Activated T-cell treated with anti-CD3 and anti-CD28 coated beads, Interleukin-2, amount 50 U/mL, for 48 hours (primary cell): Measurements from ENCODE around the gene GAB3.
A peak's percentile ranks its signal among the peaks of the same experiment; 100 is the strongest.
"Not testable (repeated sequence)": the region's sequence is repeated elsewhere in the genome, so short reads cannot be mapped to it uniquely, and the experiment has no call there.

Source experiments
- DNase-seq, 2 experiments: peaks; one replicate each; pipeline ENCODE4 v3.0.0-alpha.2; 2020

The GAB3 gene

GRCh38 chrX:154719132-154719675 lies 31.7 kb downstream of the GAB3 start:
- DNase-seq: peak; percentile 35 to 50

DNA sequence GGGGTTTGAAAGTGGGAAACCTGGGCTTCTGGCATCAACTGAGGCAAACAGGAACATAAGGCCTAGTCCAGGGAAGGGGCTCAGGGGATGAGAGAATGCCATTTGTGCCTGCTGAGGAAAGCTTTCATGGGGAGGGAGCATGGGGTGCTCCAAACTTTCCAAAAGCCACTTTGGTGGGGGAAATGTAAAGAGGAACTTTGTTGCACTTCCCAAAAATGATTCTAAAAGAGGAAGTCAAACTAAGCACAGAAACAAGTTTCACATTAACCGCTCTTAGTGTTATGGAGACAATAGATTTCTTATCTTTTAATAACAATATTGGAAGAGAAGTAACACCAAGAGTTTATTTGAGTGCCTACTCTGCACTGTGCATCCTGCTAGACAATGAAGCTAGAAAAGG lies 32.3 kb downstream of the GAB3 start:
- no peak for DNase-seq

GRCh38 chrX:154717824-154718223 lies 33.1 kb downstream of the GAB3 start:
- DNase-seq: peak in 1 of 2 experiments; percentile 23

DNA sequence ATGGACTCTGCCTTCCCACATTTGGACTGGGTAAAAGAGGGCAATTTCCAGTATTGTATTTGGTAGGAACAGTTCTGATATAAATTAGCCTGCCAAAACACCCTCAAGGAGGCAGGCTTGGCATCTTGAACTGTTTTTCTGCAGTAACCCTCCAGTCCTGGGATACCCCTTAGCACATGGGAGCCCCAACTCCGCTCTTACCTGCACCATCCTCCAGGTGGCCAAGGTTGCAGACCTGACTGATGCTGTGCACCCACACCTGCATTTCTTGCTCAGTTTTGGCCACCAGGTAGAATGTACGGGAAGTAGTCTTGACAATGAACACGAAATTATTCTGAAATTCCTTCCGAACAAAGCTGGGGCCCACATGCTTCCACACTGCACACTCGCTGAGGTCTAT lies 35.1 kb downstream of the GAB3 start:
- no peak for DNase-seq

DNA sequence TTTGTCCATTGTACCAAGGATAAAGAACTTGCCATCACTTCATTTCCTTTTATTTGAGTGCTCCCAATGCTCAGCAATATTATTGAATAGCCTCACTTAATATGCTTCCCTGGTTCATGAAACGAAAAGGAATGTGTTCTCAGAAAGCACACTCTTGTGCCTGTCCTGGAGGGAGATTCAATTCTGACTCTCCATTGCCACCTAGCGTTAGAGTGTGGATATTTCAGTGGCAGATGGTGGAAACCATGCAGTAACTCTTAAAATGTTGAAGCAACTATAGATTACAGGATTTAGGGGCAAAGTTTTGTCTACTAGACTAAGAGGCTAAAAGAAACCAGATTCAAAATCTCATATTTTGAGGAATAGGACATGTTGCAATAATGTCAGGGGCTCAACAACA lies 36.0 kb downstream of the GAB3 start:
- peak; percentile 42 to 51 for DNase-seq

GRCh38 chrX:154712781-154713740 lies 37.8 kb downstream of the GAB3 start:
- DNase-seq: peak in 1 of 2 experiments; percentile 38

GRCh38 chrX:154711264-154711663 lies 39.6 kb downstream of the GAB3 start:
- DNase-seq: no peak

DNA sequence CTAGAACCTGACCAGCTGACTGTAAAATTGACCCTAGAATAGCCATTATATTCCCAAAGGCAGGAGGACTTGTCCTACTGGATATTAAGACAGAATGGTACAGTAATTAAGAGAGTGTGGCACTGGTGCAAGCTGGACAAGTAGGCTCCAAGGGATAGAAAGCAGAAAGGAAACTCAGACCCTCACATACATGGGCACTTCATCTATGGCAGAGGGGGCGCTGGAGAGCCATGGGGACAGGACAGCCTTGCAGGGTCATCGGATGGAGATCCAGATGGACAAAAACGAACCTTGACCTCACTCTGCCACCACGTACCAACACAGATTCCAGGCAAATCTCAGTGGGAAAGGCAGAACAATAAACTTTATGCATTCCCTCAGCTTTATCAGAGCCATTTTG lies 40.6 kb downstream of the GAB3 start:
- no peak for DNase-seq

DNA sequence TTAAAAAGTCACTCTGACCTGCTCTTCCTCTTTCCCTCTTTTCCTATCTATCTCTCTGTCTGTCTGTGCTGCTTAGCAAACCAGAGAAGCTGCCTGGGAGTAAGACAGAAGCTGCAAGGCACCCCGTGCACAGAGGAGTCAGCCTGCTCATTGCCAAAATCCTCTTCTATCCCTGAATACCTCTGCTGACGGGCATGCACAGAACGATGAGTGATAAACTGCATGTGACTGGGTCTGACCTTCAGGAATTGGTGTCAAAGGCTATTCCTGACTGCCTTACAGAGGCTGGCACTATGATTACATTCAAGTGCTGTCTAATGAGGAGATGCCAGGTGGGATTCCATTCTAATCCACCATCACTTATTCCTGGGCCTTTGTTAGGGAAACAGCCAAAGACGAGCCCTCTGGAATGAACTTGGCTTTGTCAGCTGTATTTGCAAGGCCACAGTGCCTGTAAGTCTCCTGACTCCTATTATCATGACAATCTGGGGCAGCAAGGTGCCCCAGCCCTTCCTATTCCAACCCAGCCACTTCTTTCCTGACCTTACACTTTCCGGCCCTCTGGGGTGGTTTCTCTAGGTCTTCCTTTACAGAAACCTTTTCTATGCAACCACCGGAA lies 52.1 kb downstream of the GAB3 start:
- no peak for DNase-seq

DNA sequence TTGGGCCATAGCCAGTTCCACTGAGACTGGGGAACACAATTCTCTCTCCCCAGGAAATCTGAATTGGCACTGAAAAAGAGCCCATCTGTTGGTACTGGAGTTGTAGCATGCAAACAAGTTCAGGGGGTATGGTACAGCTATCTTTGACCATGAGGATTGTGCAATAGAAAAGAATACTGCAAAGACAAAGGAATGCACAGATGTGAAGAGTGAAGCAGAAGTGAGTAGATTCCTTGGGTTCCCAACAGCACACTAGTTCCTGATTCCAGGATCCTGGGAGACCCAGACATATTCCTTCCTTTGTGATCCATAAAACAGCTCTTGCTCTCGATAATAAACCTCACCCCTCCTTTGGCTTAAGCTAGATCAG lies 54.2 kb downstream of the GAB3 start:
- DNase-seq: no peak

DNA sequence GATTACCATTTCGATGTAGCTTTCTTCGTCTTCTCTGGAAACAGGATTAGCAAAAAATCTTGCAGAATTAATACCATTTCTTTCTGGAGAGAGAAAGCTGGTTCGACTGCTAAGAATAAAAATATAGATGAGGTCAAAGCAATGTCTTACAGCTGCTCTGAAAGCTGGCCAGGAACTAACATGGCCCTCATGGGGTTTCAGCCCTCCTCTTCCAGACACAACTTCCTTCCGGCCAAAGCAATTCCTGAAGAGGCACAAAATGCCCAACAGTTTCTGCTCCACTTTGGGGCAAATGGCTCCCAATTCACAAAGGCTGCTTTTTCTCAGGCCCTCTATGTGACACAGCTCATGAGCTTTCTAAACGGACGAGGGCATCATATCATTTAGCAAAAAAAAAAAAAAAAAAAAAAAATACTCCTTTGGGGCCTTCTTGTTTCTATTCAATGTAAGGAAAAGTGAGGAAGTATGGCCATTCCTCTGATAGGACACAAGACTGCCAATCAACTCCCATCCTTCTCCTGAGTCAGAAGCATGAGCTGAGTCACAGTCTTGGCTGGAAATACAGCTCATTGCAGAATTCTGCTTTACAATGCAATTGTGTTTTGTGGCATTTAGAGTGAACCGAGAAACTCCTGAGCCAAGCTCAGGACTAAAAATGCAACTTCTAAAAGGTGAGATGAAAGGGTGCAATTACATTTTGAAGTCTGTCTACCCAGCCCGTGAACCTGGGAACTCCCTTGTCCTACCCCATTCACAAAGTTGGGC lies 54.8 kb downstream of the GAB3 start:
- no peak for DNase-seq

DNA sequence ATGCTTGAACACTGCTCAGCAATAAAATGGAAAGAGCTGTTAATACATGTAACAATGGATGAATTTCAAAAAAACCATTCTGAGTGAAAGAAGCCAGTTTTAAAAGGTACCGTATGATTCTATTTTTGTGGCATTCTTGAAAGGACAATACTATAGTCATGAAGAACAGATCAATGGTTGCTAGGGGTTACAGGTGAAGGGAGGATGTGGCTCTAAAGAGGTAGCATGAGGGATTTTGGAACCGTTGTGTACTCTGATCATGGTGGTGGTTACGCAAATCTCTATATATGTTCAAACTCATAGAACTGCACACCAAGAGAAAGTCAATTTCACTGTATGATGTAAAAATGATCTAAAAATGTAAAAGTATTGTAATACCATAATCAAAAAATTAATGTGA lies 57.5 kb downstream of the GAB3 start:
- DNase-seq: no peak

- DNase-seq: not testable (repeated sequence)
Measured at GRCh38 chrX:154690438-154690837, 60.4 kb downstream of the GAB3 start.

DNA sequence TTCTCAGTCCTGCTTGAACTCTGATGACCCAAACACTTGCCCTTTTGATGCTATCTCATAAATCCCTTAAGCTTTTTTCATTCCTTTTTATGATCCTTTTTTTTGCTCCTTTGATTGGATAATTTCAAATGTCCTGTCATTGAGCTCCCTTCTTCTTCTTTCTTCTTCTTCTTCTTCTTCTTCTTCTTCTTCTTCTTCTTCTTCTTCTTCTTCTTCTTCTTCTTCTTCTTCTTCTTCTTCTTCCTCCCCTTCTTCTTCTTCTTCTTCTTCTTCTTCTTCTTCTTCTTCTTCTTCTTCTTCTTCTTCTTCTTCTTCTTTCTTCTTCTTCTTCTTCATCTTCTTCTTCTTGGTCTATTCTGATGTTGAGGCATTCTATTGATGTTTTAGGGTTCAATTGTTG lies 78.8 kb downstream of the GAB3 start:
- not testable (repeated sequence) for DNase-seq

- DNase-seq: not testable (repeated sequence)
Measured at GRCh38 chrX:154670848-154671247, 80.0 kb downstream of the GAB3 start.

DNA sequence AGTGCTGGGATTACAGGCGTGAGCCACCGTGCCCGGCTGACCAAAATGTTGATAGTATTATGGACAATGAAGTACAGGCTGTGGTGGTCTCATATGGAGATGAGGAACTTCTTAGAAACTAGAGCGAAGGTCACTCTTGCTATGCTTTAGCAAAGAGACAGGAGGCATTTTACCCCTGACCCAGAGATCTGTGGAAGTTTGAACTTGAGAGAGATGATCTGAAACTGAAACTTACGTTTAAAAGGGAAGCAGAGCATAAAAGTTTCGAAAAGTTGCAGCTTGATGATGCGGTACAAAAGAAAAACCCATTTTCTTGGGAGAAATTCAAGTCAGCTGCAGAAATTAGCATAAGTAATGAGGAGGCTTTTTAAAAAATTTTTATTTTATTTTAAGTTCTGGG lies 89.0 kb downstream of the GAB3 start:
- no peak for DNase-seq

- DNase-seq: no peak
Measured at GRCh38 chrX:154661170-154661569, 89.7 kb downstream of the GAB3 start.

DNA sequence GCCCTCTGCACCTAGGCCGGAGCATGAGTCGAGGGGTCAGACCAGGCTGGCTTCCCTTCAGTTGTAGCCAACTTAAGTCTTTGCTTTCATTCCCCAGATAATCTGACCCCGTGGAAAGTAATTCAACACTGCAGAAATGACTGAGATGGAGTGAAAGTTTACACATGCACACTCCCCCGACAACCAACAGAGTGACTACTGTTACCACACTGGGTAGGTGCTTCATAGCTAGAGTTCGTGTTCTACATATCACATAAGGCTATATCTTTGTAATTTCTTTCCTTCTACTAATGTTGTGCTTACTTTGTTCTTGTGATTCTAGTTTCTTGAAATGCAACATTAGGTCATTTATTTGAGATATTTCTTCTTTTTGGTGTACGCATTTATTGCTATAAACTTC lies 90.3 kb downstream of the GAB3 start:
- no peak for DNase-seq

DNA sequence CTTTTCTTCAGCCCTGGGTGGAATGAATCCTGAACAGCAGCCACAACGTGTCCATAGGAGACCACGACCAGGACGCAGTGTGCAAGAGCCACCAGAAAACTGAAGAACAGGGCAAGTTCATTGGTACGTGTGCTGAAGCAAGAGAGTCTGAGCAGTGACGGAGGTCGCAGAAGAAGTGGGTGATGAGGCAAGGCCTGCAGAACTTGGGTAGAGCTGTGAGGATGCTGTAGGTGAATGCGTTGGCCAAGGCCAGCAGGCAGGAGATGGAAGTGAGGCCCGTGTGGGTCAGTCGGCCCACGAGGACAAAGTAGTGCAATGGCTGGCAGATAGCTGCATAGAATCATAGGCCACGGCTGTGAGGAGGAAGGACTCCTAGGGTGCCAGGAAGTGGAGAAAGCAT lies 91.9 kb downstream of the GAB3 start:
- DNase-seq: no peak

DNA sequence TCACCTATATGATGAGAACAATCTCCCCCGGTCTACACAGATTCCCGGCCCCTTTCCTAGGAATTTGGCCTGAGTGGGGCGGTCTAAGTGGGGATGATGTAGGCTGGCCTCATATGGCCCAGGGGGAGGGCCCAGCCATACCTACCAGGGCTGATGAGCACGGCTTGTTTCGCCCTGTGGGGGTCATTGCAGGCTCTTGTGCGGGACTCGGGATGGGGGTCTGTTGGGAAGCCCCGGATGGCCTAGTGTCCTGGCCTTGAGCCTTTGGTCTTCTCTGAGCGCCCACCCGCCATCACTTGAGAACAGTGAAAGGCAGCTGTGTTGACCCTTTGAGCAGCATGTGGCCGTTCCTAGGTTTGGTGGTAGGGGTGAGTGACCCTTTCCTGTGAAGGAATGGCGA lies 92.7 kb downstream of the GAB3 start:
- DNase-seq: no peak

GRCh38 chrX:154657226-154657805 lies 93.6 kb downstream of the GAB3 start:
- no peak for DNase-seq

DNA sequence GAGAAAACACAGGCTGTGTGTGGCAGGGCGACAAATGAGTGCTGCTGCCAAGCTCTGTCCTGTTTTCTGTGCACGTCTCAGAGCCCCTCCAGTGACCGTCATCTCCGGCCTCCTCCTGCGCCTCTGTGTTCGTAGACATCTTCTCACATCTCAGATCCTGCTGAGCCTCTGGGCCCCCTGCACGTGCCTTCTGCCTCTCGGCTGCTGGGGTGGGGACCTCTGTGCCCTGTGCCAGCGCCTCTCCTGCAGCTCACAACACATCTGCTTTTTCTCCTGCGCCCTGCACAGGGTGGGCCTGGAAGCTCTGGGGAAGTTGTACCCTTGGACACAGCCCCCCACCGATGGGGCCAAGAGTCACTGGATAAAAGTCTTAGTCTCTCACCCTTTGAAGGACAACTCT lies 95.1 kb downstream of the GAB3 start:
- DNase-seq: no peak

GRCh38 chrX:154655346-154655745 lies 95.5 kb downstream of the GAB3 start:
- DNase-seq: no peak
